Nephron (organoid): ENCODE data around the gene AMY2B.
"Not testable (repeated sequence)": the region's sequence is repeated elsewhere in the genome, so short reads cannot be mapped to it uniquely, and the experiment has no call there.

Source experiments
- H3K27ac Mint-ChIP-seq, 3 experiments: 2 replicates each; pipeline ENCODE4 v1.8.0; 2020; ENCODE audit warnings: mixed read lengths in 3 of 3, mild to moderate bottlenecking in 2 of 3, moderate library complexity in 1 of 3
- H3K27me3 Mint-ChIP-seq: 2 replicates; pipeline ENCODE4 v1.8.0; 2021; ENCODE audit warnings: low read depth, mild to moderate bottlenecking, moderate library complexity, mixed read lengths
- H3K36me3 Mint-ChIP-seq: 2 replicates; pipeline ENCODE4 v1.8.0; 2020; ENCODE audit warnings: low read depth, mixed read lengths
- H3K4me1 Mint-ChIP-seq: 2 replicates; pipeline ENCODE4 v1.8.0; 2020; ENCODE audit warnings: mixed read lengths
- H3K4me3 Mint-ChIP-seq, 3 experiments: 2 replicates each; pipeline ENCODE4 v1.8.0; 2020; ENCODE audit warnings: mild to moderate bottlenecking in 3 of 3, mixed read lengths in 3 of 3, moderate library complexity in 2 of 3
- H3K9me3 Mint-ChIP-seq: 2 replicates; pipeline ENCODE4 v1.8.0; 2020; ENCODE audit warnings: mixed read lengths
- CTCF ChIP-seq, 3 experiments: fragments of 200-600 bp; sonication (generic); IDR thresholded peaks; one replicate each; pipeline ENCODE4 v1.5.0; 2021; ENCODE audit warnings: antibody characterized with exemption in 3 of 3; ENCODE audit not compliant: unreplicated experiment in 3 of 3

Gene AMY2B

DNA sequence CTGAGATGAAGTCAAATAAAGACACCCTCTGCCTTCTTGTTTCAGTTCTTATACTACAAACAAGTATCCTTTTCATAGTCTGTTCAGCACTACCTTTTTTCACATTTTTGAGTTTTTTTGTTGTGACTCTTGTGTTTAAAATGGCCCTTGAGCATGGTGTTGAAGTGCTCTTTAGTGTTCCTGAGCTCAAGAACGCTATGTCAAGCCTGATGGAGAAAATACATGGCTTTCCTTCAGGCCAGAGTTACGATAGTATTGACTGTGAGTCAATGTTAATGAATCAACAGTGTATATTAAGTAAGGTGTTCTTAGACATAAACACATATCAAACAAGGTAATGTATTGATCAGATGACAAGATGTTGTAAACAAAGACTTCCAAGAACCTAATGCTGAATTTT lies 33.2 kb upstream of the AMY2B start:
- Mint-ChIP-seq H3K4me1 (no peaks in the 10 kb centered on the region), H3K27me3 (no peaks in the 10 kb centered on the region)

GRCh38 chr1:103541431-103541830 lies 30.0 kb upstream of the AMY2B start:
- Mint-ChIP-seq H3K27me3 (no peaks in the 10 kb centered on the region), H3K36me3 (peaks cover 62% of the 10 kb centered on the region), H3K4me1 (no peaks in the 10 kb centered on the region), H3K4me3 (no peak overlapping the region), H3K9me3 (no peaks in the 10 kb centered on the region), H3K27ac (no peak overlapping the region)
- TF ChIP-seq CTCF (IDR thresholded peaks at IDR 0.05; ENCODE audit: unreplicated experiment in 3 of 3): no peak

More for the DNA sequence above, 33.2 kb upstream of the AMY2B start:
- H3K36me3 Mint-ChIP-seq: peaks cover 57% of the 10 kb centered on the region
- H3K27ac Mint-ChIP-seq: no peak overlapping the region
- no peak for TF ChIP-seq CTCF (IDR thresholded peaks at IDR 0.05; ENCODE audit: unreplicated experiment in 3 of 3)
- H3K9me3 Mint-ChIP-seq: no peaks in the 10 kb centered on the region
- H3K4me3 Mint-ChIP-seq: no peak overlapping the region

GRCh38 chr1:103546496-103546895 lies 24.9 kb upstream of the AMY2B start:
- no peaks in the 10 kb centered on the region for H3K27me3 Mint-ChIP-seq
- no peaks in the 10 kb centered on the region for H3K4me1 Mint-ChIP-seq
- no peak overlapping the region for H3K4me3 Mint-ChIP-seq
- peaks cover 74% of the 10 kb centered on the region for H3K36me3 Mint-ChIP-seq
- no peak for TF ChIP-seq CTCF (IDR thresholded peaks at IDR 0.05; ENCODE audit: unreplicated experiment in 3 of 3)
- no peak overlapping the region for H3K27ac Mint-ChIP-seq
- no peaks in the 10 kb centered on the region for H3K9me3 Mint-ChIP-seq

DNA sequence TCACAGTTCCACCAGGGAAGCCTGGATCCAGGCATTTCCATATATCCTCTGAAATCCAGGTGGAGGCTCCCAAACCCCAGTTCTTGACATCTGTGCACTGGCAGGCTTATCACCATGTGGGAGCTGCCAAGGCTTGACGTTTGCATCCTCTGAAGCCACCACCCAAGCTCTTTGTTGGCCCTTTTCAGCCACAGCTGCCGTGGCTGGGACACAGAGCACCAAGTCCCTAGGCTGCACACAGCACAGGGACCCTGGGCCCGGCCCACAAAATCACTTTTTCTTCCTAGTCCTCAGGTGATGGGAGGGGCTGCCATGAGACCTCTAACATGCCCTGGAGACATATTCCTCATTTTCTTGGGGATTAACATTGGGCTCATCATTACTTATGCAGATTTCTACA lies 23.5 kb upstream of the AMY2B start:
- H3K9me3 Mint-ChIP-seq: no peaks in the 10 kb centered on the region
- H3K4me3 Mint-ChIP-seq: no peak overlapping the region
- H3K4me1 Mint-ChIP-seq: no peaks in the 10 kb centered on the region
- no peaks in the 10 kb centered on the region for H3K27me3 Mint-ChIP-seq
- H3K36me3 Mint-ChIP-seq: peaks cover 75% of the 10 kb centered on the region
- no peak for TF ChIP-seq CTCF (IDR thresholded peaks at IDR 0.05; ENCODE audit: unreplicated experiment in 3 of 3)
- no peak overlapping the region for H3K27ac Mint-ChIP-seq

GRCh38 chr1:103560427-103560826 lies 11.0 kb upstream of the AMY2B start:
- Mint-ChIP-seq H3K4me1 (no peaks in the 10 kb centered on the region), H3K9me3 (no peaks in the 10 kb centered on the region)

DNA sequence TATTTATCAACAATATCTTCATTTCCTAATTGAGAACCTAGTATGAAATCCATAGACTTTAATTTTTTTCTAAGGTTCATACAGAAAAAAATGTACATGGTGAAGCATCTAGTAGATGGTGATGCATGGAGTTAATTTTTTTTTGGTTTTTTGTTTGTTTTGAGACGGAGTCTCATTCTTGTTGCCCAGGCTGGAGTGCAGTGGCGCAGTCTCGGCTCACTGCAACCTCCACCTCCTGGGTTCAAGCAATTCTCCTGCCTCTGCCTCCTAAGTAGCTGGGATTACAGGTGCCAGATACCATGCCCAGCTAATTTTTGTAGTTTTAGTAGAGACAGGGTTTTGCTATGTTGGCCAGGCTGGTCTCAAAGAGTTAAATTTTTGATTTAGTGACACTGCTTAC lies 10.3 kb upstream of the AMY2B start:
- not testable (repeated sequence) for H3K4me1 Mint-ChIP-seq, H3K27me3 Mint-ChIP-seq, H3K9me3 Mint-ChIP-seq, H3K27ac Mint-ChIP-seq, H3K4me3 Mint-ChIP-seq
- peaks cover 11% of the 10 kb centered on the region for H3K36me3 Mint-ChIP-seq

More at GRCh38 chr1:103560427-103560826, 11.0 kb upstream of the AMY2B start:
- no peak overlapping the region for H3K4me3 Mint-ChIP-seq
- peaks cover 18% of the 10 kb centered on the region for H3K36me3 Mint-ChIP-seq
- no peaks in the 10 kb centered on the region for H3K27me3 Mint-ChIP-seq
- TF ChIP-seq CTCF (IDR thresholded peaks at IDR 0.05; ENCODE audit: unreplicated experiment in 3 of 3): no peak
- no peak overlapping the region for H3K27ac Mint-ChIP-seq
